Smooth muscle cell (in vitro differentiated cells): Measurements from ENCODE around the gene KLHL29. TPM values are rescaled to one million over a fixed set of nuclear protein-coding genes. Genes with fewer than 3 reads are reported as not detected.

ENCODE experiments used
- DNase-seq: peaks from one replicate; lab custom pipeline; 2025; ENCODE audit not compliant: unreplicated experiment; lab: John Stamatoyannopoulos, UW
- H2AFZ ChIP-seq: fragments of 200-600 bp; sonication (generic); 2 replicates; pipeline ENCODE4 v1.6.0; 2016; ENCODE audit warnings: antibody characterized with exemption, low read depth, mild to moderate bottlenecking
- H3F3A ChIP-seq: fragments of 200-600 bp; sonication (generic); 2 replicates; pipeline ENCODE4 v1.6.0; 2017; ENCODE audit warnings: antibody characterized with exemption, low read depth
- H3K27ac ChIP-seq: fragments of 200-600 bp; sonication (generic); 2 replicates; pipeline ENCODE4 v1.5.1; 2016; ENCODE audit warnings: low read depth, mild to moderate bottlenecking
- H3K27me3 ChIP-seq: fragments of 200-600 bp; sonication (generic); 2 replicates; pipeline ENCODE4 v1.6.1; 2016; ENCODE audit warnings: low read depth, mild to moderate bottlenecking
- H3K36me3 ChIP-seq: fragments of 200-600 bp; sonication (generic); 2 replicates; pipeline ENCODE4 v1.5.1; 2016; ENCODE audit warnings: low read depth
- H3K4me1 ChIP-seq: fragments of 200-600 bp; sonication (generic); 2 replicates; pipeline ENCODE4 v1.5.1; 2016; ENCODE audit warnings: low read depth
- H3K4me2 ChIP-seq: fragments of 200-600 bp; sonication (generic); 2 replicates; pipeline ENCODE4 v1.6.0; 2016; ENCODE audit warnings: mild to moderate bottlenecking
- H3K4me3 ChIP-seq: fragments of 200-600 bp; sonication (generic); 2 replicates; pipeline ENCODE4 v1.5.1; 2016; ENCODE audit warnings: mild to moderate bottlenecking
- H3K79me2 ChIP-seq: fragments of 200-600 bp; sonication (generic); 2 replicates; pipeline ENCODE4 v1.6.0; 2016; ENCODE audit warnings: low read depth, mild to moderate bottlenecking
- H3K9ac ChIP-seq: fragments of 200-600 bp; sonication (generic); 2 replicates; pipeline ENCODE4 v1.6.0; 2016; ENCODE audit warnings: low read depth
- H3K9me3 ChIP-seq: fragments of 200-600 bp; sonication (generic); replicated peaks from 2 replicates; pipeline ENCODE4 v1.5.1; 2016; ENCODE audit warnings: low read depth
- H4K20me1 ChIP-seq: fragments of 200-600 bp; sonication (generic); 2 replicates; pipeline ENCODE4 v1.6.0; 2016; ENCODE audit warnings: low read depth
- CTCF ChIP-seq: fragments of 200-600 bp; sonication (generic); IDR thresholded peaks from 2 replicates; pipeline ENCODE4 v1.5.1; 2017; ENCODE audit warnings: borderline replicate concordance, mild to moderate bottlenecking, antibody characterized with exemption; ENCODE audit not compliant: insufficient read depth, poor library complexity, severe bottlenecking
- WGBS: methylation state at CpG from one replicate; pipeline ENCODE4 v1.1.7; 2016; ENCODE audit warnings: low lambda C conversion rate; 5-methylcytosine and 5-hydroxymethylcytosine counted together
- polyA plus RNA-seq: library from polyadenylated mRNA; unstranded; fragments of >200 nt; fragmentation: Nextera tagmentation; extraction: Ambion mirVana; gene quantifications from 2 replicates; pipeline ENCODE4 v1.2.1, GENCODE V29; 2016
- total RNA-seq: library from RNA; depleted of rRNA; stranded (reverse); fragments of >200 nt; gene quantifications from 2 replicates; pipeline ENCODE4 v1.2.3, GENCODE V29; 2014

Gene KLHL29
- total and polyA plus RNA-seq, 2 experiments from 2014 or later: 3.1 to 6.6 TPM

- no peaks in the 10 kb centered on the region for H3K4me1 ChIP-seq
- no peaks in the 10 kb centered on the region for H3K36me3 ChIP-seq
- no peaks in the 10 kb centered on the region for H3K79me2 ChIP-seq
- H3K4me2 ChIP-seq: no peak overlapping the region
- TF ChIP-seq CTCF: no peak
- WGBS: 73% methylated on average over 3 of the region's 3 CpGs
- H4K20me1 ChIP-seq: no peaks in the 10 kb centered on the region
- no peaks in the 10 kb centered on the region for H3K27me3 ChIP-seq
- H3F3A ChIP-seq: no peaks in the 10 kb centered on the region
- no peak for DNase-seq
- H3K9ac ChIP-seq: no peak overlapping the region
- H3K4me3 ChIP-seq: no peak overlapping the region
- no peak overlapping the region for H2AFZ ChIP-seq
- no peak overlapping the region for H3K27ac ChIP-seq
- H3K9me3 ChIP-seq: peaks cover 15% of the 10 kb centered on the region
These were observed 222.9 kb downstream of the KLHL29 start for GRCh38 chr2:23607925-23608324.

GRCh38 chr2:23609254-23609653 is 224.3 kb downstream of the KLHL29 start:
- Histone ChIP-seq H3K9me3 (peaks cover 15% of the 10 kb centered on the region), H3K9ac (no peak overlapping the region), H3F3A (no peaks in the 10 kb centered on the region), H3K79me2 (no peaks in the 10 kb centered on the region), H4K20me1 (no peaks in the 10 kb centered on the region), H3K4me3 (no peak overlapping the region), H3K4me2 (no peak overlapping the region), H2AFZ (no peak overlapping the region), H3K36me3 (no peaks in the 10 kb centered on the region), H3K27ac (no peak overlapping the region), H3K27me3 (no peaks in the 10 kb centered on the region), H3K4me1 (no peaks in the 10 kb centered on the region)
- TF ChIP-seq CTCF: no peak
- no peak for DNase-seq
- 92% methylated on average over 7 of the region's 7 CpGs for WGBS

- Histone ChIP-seq H3K4me2 (no peak overlapping the region), H3F3A (no peaks in the 10 kb centered on the region), H3K9me3 (peaks cover 15% of the 10 kb centered on the region), H2AFZ (no peak overlapping the region), H3K36me3 (no peaks in the 10 kb centered on the region), H3K4me1 (no peaks in the 10 kb centered on the region), H3K9ac (no peak overlapping the region), H3K4me3 (no peak overlapping the region), H3K27me3 (no peaks in the 10 kb centered on the region), H3K27ac (no peak overlapping the region), H3K79me2 (no peaks in the 10 kb centered on the region), H4K20me1 (no peaks in the 10 kb centered on the region)
- no peak for TF ChIP-seq CTCF
- DNase-seq: no peak
- WGBS: 98% methylated on average over 3 of the region's 3 CpGs
These were observed 226.9 kb downstream of the KLHL29 start for GRCh38 chr2:23611839-23612238.

- Histone ChIP-seq H3K4me1 (no peaks in the 10 kb centered on the region), H3K36me3 (no peaks in the 10 kb centered on the region), H3K79me2 (no peaks in the 10 kb centered on the region), H3K9me3 (peaks cover 15% of the 10 kb centered on the region), H2AFZ (no peak overlapping the region), H3K9ac (no peak overlapping the region), H3K27me3 (no peaks in the 10 kb centered on the region), H3F3A (no peaks in the 10 kb centered on the region), H4K20me1 (no peaks in the 10 kb centered on the region), H3K27ac (no peak overlapping the region), H3K4me2 (no peak overlapping the region), H3K4me3 (no peak overlapping the region)
- WGBS: 87% methylated on average over 12 of the region's 12 CpGs
- no peak for DNase-seq
- no peak for TF ChIP-seq CTCF
These were observed 229.7 kb downstream of the KLHL29 start for GRCh38 chr2:23614701-23615100.
